Left colon (tissue), 2 donors: ENCODE data around the gene BRD7. TPM values are rescaled to one million over a fixed set of nuclear protein-coding genes. Genes with fewer than 3 reads are reported as not detected.
"Not testable (repeated sequence)": the region's sequence is repeated elsewhere in the genome, so short reads cannot be mapped to it uniquely, and the experiment has no call there.

Experiments used
- ATAC-seq: fragments of 200-7000 bp; cut with Tn5 transposase; one replicate; pipeline ENCODE4 v1.9.1; 2020; ENCODE audit warnings: mild to moderate bottlenecking, moderate library complexity
- DNase-seq, 2 donors: peaks; one replicate each; pipeline ENCODE4 v3.0.0-alpha.2; 2020
- intact Hi-C, 2 donors: fragments of 100-400 bp; cut with DNase I in 1 of 2; cut with micrococcal nuclease in 1 of 2; formaldehyde crosslinking; loops; one replicate each; pipeline versions ENCODE4 v1.11.2 to v1.14.0; 2022; cut with DNase I, micrococcal nuclease
- total RNA-seq, 2 donors: library from RNA; stranded (reverse); fragmentation: NEBNext Ultra II Directional; extraction: Animal tissue kit (Norgen Biotek cat#: 25700); gene quantifications; one replicate each; pipeline ENCODE4 v1.2.1, GENCODE V29; 2021
- donor health status: DM: no; HTN: no; CAD: no.
- donor health status: DM: yes; HTN: yes; CAD: no.

The BRD7 gene
- total RNA-seq, 2 donors from 2014 or later, result 54.3 to 54.5 TPM

GRCh38 chr16:50367777-50368409, 895 bp downstream of the BRD7 start:
- ATAC-seq, result peak; percentile 4
- intact Hi-C loops, result loop anchor here in 1 of 2 donors (10.0 kb wide), 2 partner anchors 153 to 343 kb away; partner anchors contain the start of gene CNEP1R1
- DNase-seq, result no peak

GRCh38 chr16:50365791-50366575, 2.8 kb downstream of the BRD7 start:
- intact Hi-C loops, result loop anchor here in 1 of 2 donors (10.0 kb wide), 2 partner anchors 151 to 341 kb away; partner anchors contain the start of gene CNEP1R1
- DNase-seq, result no peak

GRCh38 chr16:50363656-50364055, 5.1 kb downstream of the BRD7 start:
- no peak for ATAC-seq
- no peak for DNase-seq
- intact Hi-C loops, result loop anchor here in 1 of 2 donors (10.0 kb wide), 2 partner anchors 149 to 339 kb away; partner anchors contain the start of gene CNEP1R1

More at GRCh38 chr16:50365791-50366575, 2.8 kb downstream of the BRD7 start:
- ATAC-seq, result no peak

- no peak for DNase-seq
- intact Hi-C loops, result loop anchor here in 1 of 2 donors (10.0 kb wide), 2 partner anchors 146 to 336 kb away; partner anchors contain the start of gene CNEP1R1
- no peak for ATAC-seq
Measured at GRCh38 chr16:50360779-50361178, 8.0 kb downstream of the BRD7 start.

- ATAC-seq (no peak), DNase-seq (no peak)
- intact Hi-C loops, result loop anchor here in 1 of 2 donors (10.0 kb wide), 2 partner anchors 145 to 335 kb away; partner anchors contain the start of gene CNEP1R1
Measured at GRCh38 chr16:50360033-50360778, 8.6 kb downstream of the BRD7 start.

GRCh38 chr16:50359626-50360025, 9.2 kb downstream of the BRD7 start:
- intact Hi-C loops, result loop anchor here in 1 of 2 donors (10.0 kb wide), 2 partner anchors 145 to 335 kb away; partner anchors contain the start of gene CNEP1R1
- ATAC-seq, result no peak
- DNase-seq, result no peak

- intact Hi-C loops, result no loop called here
- DNase-seq (no peak), ATAC-seq (no peak)
Measured at GRCh38 chr16:50354629-50355456, 13.9 kb downstream of the BRD7 start.

GRCh38 chr16:50354082-50354481, 14.7 kb downstream of the BRD7 start:
- ATAC-seq (no peak), DNase-seq (no peak)
- intact Hi-C loops, result no loop called here

GRCh38 chr16:50351952-50352351, 16.8 kb downstream of the BRD7 start:
- DNase-seq, result no peak
- intact Hi-C loops, result no loop called here
- no peak for ATAC-seq

- DNase-seq, result no peak
- no peak for ATAC-seq
- intact Hi-C loops, result no loop called here
Measured at GRCh38 chr16:50351116-50351515, 17.7 kb downstream of the BRD7 start.

- DNase-seq, ATAC-seq, intact Hi-C loops: not testable (repeated sequence)
Measured at GRCh38 chr16:50345210-50345609, 23.6 kb downstream of the BRD7 start.

GRCh38 chr16:50343566-50343965, 25.2 kb downstream of the BRD7 start:
- intact Hi-C loops, ATAC-seq: not testable (repeated sequence)

GRCh38 chr16:50340578-50340977, 28.2 kb downstream of the BRD7 start:
- intact Hi-C loops, result no loop called here
- DNase-seq, result no peak
- ATAC-seq, result no peak

More at GRCh38 chr16:50343566-50343965, 25.2 kb downstream of the BRD7 start:
- DNase-seq, result not testable (repeated sequence)

- DNase-seq, result no peak
- ATAC-seq, result no peak
- intact Hi-C loops, result no loop called here
Measured at GRCh38 chr16:50338371-50339231, 30.2 kb downstream of the BRD7 start.

GRCh38 chr16:50336884-50337283, 31.9 kb downstream of the BRD7 start:
- intact Hi-C loops, result no loop called here
- ATAC-seq (no peak), DNase-seq (no peak)

- DNase-seq (no peak), ATAC-seq (peak; percentile 54)
- intact Hi-C loops, result no loop called here
Measured at GRCh38 chr16:50335196-50335958, 33.4 kb downstream of the BRD7 start.
